ENCODE data around the gene ANKRD33. TPM values are rescaled to one million over a fixed set of nuclear protein-coding genes. Genes with fewer than 3 reads are reported as not detected.

The ANKRD33 gene
- total RNA-seq, 1 experiment from 2014 or later = 0.81 TPM

DNA sequence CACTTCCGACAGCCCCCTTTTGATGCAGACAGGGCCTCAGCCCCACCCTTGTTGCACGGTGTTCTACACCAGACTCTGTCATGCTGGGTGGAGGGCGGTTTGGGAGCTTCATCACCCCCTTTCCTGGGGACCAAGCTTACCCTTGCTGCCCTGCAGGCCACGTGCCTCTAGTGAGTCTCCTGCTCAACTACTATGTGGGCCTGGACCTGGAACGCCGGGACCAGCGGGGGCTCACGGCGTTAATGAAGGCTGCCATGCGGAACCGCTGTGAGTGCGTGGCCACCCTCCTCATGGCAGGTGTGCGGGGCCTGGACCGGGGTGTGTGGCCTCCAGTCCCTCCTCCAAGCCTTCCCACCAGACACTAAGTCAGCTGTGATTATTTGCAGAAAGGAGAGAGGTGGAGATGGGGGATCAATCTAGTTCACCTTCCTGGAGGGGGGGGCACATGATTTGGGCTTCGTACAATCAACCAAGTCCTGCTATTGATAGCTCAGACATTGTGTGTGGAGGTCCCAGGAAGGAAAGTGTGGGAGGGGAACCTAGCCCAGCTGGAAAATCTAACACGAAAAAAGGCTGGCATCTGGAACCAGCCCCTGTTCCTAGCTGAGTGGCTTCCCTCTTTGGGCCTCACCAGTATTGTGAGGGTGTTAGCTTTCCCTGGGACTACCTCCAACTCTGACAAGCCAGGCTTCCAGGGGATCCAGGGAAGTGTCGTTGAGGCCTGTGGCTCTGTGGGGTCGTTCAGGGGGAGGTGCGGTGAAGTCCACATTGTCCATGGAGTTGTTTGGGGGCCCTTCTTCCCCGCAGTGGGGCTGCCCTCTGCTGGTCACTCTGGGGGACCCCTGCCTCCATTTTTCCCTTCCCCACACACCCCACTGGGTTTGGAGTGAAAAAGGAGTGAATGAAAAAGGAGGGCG, 1.6 kb downstream of the ANKRD33 start:
- Histone ChIP-seq H3K9me3 (ENCODE audit: control insufficient read depth, low read depth, low read length) (no peaks in the 10 kb centered on the region), H3K23ac (ENCODE audit: insufficient read length, low read depth, low read length) (no peak overlapping the region), H3T11ph (ENCODE audit: low read length) (no peak overlapping the region), H2BK12ac (ENCODE audit: insufficient read length, low read depth, low read length) (no peak overlapping the region), H3K4me2 (ENCODE audit: insufficient read depth, insufficient read length, low read length) (no peak overlapping the region), H3K4ac (ENCODE audit: low read depth, low read length) (no peak overlapping the region), H3K79me1 (ENCODE audit: insufficient read depth, low read depth, low read length, poor library complexity, severe bottlenecking) (no peaks in the 10 kb centered on the region), H3K56ac (ENCODE audit: insufficient read length, low read depth, low read length) (no peak overlapping the region), H2AFZ (ENCODE audit: low read length) (no peak overlapping the region), H3K23me2 (ENCODE audit: insufficient read length, low read depth, low read length, poor library complexity, severe bottlenecking) (no peaks in the 10 kb centered on the region), H3K9ac (ENCODE audit: extremely low read depth, insufficient read length, low read length) (no peak overlapping the region), H4K5ac (ENCODE audit: insufficient read length, low read depth, low read length) (no peak overlapping the region), H3K14ac (ENCODE audit: insufficient read depth, low read length) (no peak overlapping the region), H2BK15ac (ENCODE audit: low read depth, low read length) (no peak overlapping the region), H3K18ac (ENCODE audit: insufficient read length, low read depth, low read length) (no peak overlapping the region), H2BK5ac (ENCODE audit: insufficient read length, low read length) (no peak overlapping the region), H2BK20ac (ENCODE audit: low read depth, low read length, poor library complexity, severe bottlenecking) (no peak overlapping the region), H4K20me1 (ENCODE audit: control insufficient read depth, insufficient read depth, insufficient read length) (no peaks in the 10 kb centered on the region), H3K4me1 (ENCODE audit: insufficient read depth, low read length) (peaks cover 2% of the 10 kb centered on the region), H2AK5ac (ENCODE audit: insufficient read length, low read length) (no peak overlapping the region), H2BK120ac (ENCODE audit: low read depth, low read length, poor library complexity, severe bottlenecking) (no peak overlapping the region), H3K27me3 (ENCODE audit: insufficient read depth, low read length) (peaks cover 2% of the 10 kb centered on the region; the same call in 1 of the 2 replicates), H3K27ac (ENCODE audit: insufficient read length, low read depth, low read length) (no peak overlapping the region), H3K79me2 (ENCODE audit: insufficient read depth, low read length) (no peaks in the 10 kb centered on the region), H4K91ac (ENCODE audit: insufficient read length, low read depth, low read length) (no peak overlapping the region), H4K8ac (replicated peaks; ENCODE audit: insufficient read length, low read depth, low read length) (no peak overlapping the region)
- TF ChIP-seq, protein P1, sequence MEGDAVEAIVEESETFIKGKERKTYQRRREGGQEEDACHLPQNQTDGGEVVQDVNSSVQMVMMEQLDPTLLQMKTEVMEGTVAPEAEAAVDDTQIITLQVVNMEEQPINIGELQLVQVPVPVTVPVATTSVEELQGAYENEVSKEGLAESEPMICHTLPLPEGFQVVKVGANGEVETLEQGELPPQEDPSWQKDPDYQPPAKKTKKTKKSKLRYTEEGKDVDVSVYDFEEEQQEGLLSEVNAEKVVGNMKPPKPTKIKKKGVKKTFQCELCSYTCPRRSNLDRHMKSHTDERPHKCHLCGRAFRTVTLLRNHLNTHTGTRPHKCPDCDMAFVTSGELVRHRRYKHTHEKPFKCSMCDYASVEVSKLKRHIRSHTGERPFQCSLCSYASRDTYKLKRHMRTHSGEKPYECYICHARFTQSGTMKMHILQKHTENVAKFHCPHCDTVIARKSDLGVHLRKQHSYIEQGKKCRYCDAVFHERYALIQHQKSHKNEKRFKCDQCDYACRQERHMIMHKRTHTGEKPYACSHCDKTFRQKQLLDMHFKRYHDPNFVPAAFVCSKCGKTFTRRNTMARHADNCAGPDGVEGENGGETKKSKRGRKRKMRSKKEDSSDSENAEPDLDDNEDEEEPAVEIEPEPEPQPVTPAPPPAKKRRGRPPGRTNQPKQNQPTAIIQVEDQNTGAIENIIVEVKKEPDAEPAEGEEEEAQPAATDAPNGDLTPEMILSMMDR (conservative IDR thresholded peaks at IDR 0.05) = peak; percentile 60
- no peak overlapping the region for H3K27ac Mint-ChIP-seq
- peaks cover 19 to 30% of the 10 kb centered on the region in 2 experiments for H3K4me1 Mint-ChIP-seq
- H3K4me3 Mint-ChIP-seq = no peak overlapping the region
- H3K27me3 Mint-ChIP-seq (ENCODE audit: low read depth) = peaks cover 21% of the 10 kb centered on the region
- no CpG with 5 or more reads among the region's 21 CpGs for WGBS (ENCODE audit: extremely low coverage, insufficient read length, low lambda C conversion rate)
- H3K9me3 Mint-ChIP-seq = no peaks in the 10 kb centered on the region
- peak; percentile 44 for DNase-seq
- H3K36me3 Mint-ChIP-seq (ENCODE audit: insufficient read depth in 1 of 3, low read depth in 3 of 3) = no peaks in the 10 kb centered on the region; a peak in 1 of 7 replicates

Measured in H9 (cell line).